NCI-H748 treated with DMSO at 0.1 percent for 48 hours (cell line): Measurements from ENCODE around the gene NEK6.

Experiments used
- DNase-seq: peaks from one replicate; lab custom pipeline; 2025; lab: John Stamatoyannopoulos, UW

The NEK6 gene

GRCh38 chr9:124354346-124355038, 96.7 kb downstream of the NEK6 start:
- no peak for DNase-seq

DNA sequence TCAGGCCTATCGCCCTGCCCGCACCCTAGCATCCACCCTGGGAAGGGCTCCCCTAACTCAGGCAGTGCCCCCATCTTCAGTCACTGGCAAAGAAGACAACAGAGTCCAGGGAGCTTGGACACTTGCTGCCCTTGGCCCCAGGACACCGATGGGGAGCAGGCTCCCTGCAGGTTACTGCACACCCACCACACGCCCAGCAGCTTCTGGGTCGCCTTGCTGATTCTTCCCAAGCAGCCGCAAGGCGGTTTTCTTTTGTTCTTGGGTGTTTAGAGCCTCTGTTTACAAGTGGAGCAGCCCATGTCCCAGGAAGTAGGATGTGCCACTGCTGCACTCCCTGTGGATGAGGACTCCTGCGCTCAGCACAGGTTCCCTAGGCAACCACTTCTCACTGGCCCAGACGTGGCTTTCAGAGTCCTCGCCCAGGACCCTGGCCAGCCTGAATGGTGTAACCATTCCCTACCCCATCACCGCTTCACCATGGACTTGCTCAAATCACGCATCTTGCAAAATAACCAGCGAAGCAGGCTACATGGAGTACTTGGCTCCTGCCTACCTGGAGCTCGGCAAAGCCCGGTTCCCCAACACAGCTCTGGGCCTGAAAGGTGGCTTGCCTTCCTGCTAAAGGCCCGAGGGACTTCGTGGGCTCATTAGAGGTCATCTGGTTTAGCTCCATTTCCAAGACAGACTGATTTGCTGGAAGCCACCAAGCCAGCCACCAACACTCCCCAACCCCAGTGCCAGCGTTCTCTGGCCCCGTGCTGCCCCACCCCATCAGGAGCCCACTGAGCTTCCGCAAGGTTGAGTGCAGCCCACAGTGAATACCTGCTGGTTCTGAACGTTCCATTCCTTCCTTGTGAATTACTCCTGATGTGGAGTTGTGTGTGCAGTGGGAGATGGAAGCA, 97.5 kb downstream of the NEK6 start:
- DNase-seq: no peak

DNA sequence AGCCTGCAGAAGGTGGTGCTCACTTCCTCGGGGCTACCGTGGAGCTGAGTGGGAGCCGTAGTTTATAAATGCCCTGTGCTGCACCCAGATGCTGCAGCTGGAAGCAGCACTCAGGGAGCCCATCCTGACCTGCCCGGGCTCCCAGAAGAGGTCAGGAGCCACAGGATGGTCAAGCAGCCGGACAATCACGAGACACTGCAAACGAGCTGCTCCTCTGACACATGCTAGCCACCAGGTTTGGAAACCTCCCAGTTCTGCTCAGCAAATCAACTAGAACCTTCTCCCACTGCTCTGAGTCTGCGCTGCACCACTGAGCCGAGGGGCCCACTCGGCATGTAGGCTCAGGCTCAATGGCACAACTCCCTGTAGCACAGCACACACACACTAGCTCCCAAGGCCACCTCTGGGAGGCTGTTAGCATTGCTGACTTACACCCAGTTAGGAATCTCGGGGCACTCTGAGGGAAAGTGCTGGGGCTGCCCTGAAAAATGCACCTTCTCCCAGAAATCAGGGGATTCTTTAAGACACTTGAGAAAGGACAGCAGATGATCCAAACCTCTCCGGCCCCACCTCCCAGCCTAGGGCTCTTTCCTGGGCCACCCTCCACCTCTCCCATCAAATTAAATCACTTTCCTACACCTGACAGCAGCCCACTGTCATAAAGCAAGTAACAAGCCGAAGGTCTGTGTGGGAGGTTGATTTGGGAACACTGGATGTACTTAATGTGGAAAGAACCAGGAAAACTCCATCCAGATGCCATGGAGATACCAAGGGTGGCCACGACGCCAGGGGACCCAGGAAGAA, 98.4 kb downstream of the NEK6 start:
- DNase-seq: no peak

DNA sequence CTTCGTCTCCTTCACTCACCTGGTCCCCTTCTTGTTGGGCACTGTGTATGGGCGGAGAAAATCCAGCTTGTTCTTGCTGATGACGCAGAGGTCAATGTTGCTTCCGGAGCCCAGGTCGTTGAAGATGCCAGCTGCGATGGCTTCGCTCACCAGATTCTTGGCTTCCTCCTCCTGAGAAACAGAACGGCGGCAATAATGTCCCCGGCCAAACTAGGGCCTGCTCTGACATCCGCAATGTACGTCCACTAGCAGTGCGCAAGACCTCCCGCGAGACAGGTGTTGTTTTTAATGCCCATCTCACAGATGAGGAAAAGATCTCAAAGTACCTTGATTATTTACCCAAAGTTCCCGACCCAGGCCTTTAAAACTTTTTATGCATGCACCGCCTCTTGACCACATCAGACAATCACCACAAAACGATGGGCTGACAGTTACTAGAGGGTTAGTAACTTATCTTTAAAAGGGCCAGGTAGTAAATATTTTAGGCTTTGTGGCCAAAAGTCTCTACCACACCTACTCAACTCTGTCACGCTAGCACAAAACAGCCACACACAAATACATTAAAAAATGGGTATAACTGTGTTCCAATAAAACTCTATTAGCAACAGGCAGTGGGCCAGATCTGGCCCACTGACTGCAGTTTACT, 99.1 kb downstream of the NEK6 start:
- no peak for DNase-seq

- no peak for DNase-seq
Observed at GRCh38 chr9:124357721-124358361, 100.1 kb downstream of the NEK6 start.

- DNase-seq: no peak
Observed at GRCh38 chr9:124358631-124359030, 100.9 kb downstream of the NEK6 start.

DNA sequence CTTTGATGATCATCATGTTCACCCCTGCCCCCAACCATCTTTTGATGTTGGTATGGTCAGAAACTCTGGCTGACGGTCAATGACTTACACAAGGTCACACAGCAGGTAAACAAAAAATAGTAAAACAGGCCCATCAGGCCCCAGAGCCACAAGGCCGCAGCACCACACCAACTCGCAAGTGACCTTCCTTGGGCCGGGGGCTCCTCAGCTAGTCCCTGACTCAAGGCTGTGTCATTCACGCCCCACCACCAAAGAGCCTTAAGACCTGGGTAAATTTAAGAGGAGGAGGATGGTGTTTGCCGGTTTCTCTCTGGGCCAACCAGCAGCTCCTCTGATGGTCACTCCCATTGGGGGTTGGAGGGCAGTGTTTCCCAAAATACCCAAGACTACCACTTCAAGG, 101.7 kb downstream of the NEK6 start:
- DNase-seq: no peak

GRCh38 chr9:124359855-124360678, 102.3 kb downstream of the NEK6 start:
- DNase-seq: no peak

- DNase-seq: no peak
Observed at GRCh38 chr9:124361128-124361527, 103.4 kb downstream of the NEK6 start.

- no peak for DNase-seq
Observed at GRCh38 chr9:124363326-124364096, 105.8 kb downstream of the NEK6 start.

DNA sequence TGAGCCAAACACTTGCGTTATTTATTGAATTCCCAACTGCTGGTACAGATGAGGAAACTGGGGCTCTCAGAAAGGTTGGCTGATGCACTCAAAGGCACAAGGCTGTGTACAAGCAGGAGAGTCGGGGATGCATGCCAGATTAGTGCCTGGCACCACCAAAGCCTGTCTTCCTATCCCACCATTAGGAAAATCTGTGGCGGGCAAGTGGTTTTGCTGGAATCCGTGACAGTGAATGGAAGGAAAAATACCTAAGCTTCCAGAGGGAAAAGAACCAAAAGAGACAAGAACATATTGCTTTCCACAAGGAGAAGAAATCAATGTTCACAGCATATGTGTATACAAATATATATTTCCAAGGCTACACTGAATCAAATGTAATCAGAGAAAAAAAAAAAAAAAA, 106.4 kb downstream of the NEK6 start:
- DNase-seq: no peak

GRCh38 chr9:124365036-124365435, 107.3 kb downstream of the NEK6 start:
- DNase-seq: no peak

- DNase-seq: no peak
Observed at GRCh38 chr9:124366476-124367220, 108.9 kb downstream of the NEK6 start.

DNA sequence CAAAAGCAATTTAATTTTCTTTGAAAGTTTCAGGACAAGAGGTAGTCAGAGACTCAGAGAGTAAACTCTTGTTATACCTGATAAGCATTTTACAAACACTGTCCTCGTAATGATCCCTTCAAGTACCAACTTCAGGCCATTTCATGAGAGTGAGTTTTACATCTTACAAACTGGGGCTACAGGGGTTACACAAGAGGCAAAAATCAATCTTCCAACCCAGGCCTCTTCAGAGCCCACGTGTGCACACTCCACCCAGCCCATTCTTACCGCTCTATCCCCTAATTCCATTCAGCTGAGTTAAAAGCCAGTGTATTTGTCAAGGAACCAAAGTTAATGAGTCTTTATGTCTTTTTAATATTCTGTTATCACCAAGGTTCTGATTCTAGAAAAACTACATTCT, 110.9 kb downstream of the NEK6 start:
- DNase-seq: no peak

- DNase-seq: no peak
Observed at GRCh38 chr9:124369231-124369797, 111.6 kb downstream of the NEK6 start.

DNA sequence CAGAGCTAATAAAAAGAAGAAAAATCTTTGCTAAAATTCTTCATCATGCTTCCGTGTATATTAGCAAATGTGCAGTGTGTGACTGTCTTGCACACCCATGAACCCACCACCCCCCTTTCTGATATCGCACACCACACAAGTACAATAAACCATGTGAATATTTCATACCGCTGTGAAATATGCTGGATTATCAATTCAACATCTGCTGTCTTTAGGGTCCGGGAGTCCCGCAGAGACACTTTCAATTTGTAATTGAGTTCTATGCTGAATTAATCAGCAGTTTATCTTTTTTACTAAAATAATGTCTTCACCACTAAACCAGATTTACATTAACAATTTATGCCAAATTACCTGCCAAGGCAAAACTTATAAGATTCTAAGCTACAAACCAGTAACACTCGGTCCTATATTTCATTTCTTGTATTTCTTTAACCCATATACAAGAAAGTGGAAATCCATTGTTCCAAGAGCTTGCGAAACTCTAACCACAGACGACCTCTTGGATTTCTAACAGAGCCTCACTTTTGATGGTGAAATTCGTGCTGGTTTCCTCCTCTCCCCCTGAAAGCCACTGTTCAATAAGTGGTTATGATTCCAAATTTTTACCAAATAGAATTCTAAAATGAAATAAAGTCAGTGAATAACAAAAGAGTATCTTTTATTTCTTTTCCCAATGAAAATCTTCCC, 113.3 kb downstream of the NEK6 start:
- DNase-seq: no peak

DNA sequence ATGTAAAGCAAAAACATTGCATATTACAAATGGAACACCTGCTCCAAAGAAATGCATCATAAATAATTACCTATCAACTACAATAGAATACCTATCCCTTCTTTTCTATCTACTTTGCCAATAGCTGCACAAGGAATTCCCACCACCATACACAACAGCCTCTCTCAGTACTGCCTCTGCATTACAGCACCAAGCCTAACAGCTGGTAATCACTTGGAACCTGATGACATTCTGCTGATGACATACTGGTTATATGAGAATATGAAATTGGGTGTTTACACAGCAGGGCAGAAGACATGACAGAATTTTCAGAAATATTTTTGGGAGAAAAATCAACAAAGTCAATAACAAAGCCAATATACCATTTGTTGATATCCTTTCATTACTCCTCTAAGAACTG, 114.3 kb downstream of the NEK6 start:
- no peak for DNase-seq

DNA sequence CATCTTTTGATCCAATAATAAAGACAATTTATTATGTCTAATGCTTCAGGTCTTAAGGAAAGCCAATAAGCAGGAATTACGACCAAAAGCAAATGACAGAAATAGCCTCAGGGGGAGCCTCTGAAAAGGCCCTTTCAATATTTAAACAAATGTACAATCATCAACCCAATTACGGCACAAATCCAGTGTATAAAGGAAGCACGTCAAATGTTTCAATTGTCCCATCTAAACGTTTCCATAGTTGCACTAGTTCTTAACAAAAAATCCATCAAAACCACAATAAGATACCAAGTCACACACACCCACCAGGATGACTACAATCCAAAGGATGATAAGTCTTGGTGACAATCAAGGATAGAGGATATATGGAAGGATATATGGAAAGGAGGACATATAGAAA, 115.6 kb downstream of the NEK6 start:
- no peak for DNase-seq
